Activated gamma-delta T cell treated with anti-CD3 and anti-CD28 coated beads, Interleukin-2, amount 50 U/mL, for 16 hours (primary cell): ENCODE results near the gene GALK2.
"Not testable (repeated sequence)": the region's sequence is repeated elsewhere in the genome, so short reads cannot be mapped to it uniquely, and the experiment has no call there.

Experiments used
- DNase-seq: peaks from one replicate; pipeline ENCODE4 v3.0.0-alpha.2; 2020; ENCODE audit warnings: low read depth

GALK2 gene

GRCh38 chr15:49164865-49165264 lies 5.2 kb upstream of the GALK2 start:
- no peak for DNase-seq

GRCh38 chr15:49168016-49168415 lies 2.0 kb upstream of the GALK2 start:
- no peak for DNase-seq

- DNase-seq: no peak
These were observed 1.7 kb downstream of the GALK2 start for GRCh38 chr15:49171790-49172189.

GRCh38 chr15:49174902-49175301 lies 4.9 kb downstream of the GALK2 start:
- no peak for DNase-seq

GRCh38 chr15:49175582-49176397 lies 5.7 kb downstream of the GALK2 start:
- DNase-seq: not testable (repeated sequence)

GRCh38 chr15:49178497-49178896 lies 8.4 kb downstream of the GALK2 start:
- no peak for DNase-seq

GRCh38 chr15:49179433-49180190 lies 9.6 kb downstream of the GALK2 start:
- DNase-seq: no peak

- DNase-seq: no peak
These were observed 12.1 kb downstream of the GALK2 start for GRCh38 chr15:49182128-49182527.

GRCh38 chr15:49183741-49184140 lies 13.7 kb downstream of the GALK2 start:
- not testable (repeated sequence) for DNase-seq

GRCh38 chr15:49185473-49185872 lies 15.4 kb downstream of the GALK2 start:
- DNase-seq: no peak

- DNase-seq: no peak
These were observed 17.6 kb downstream of the GALK2 start for GRCh38 chr15:49187549-49188245.

- no peak for DNase-seq
These were observed 18.9 kb downstream of the GALK2 start for GRCh38 chr15:49188933-49189332.

GRCh38 chr15:49189631-49190030 lies 19.6 kb downstream of the GALK2 start:
- DNase-seq: no peak

- DNase-seq: no peak
These were observed 20.5 kb downstream of the GALK2 start for GRCh38 chr15:49190586-49190985.

- DNase-seq: no peak
These were observed 21.8 kb downstream of the GALK2 start for GRCh38 chr15:49191892-49192291.

- DNase-seq: no peak
These were observed 26.8 kb downstream of the GALK2 start for GRCh38 chr15:49196856-49197255.

GRCh38 chr15:49199666-49200065 lies 29.6 kb downstream of the GALK2 start:
- no peak for DNase-seq

GRCh38 chr15:49200347-49200746 lies 30.3 kb downstream of the GALK2 start:
- no peak for DNase-seq

GRCh38 chr15:49208102-49208501 lies 38.1 kb downstream of the GALK2 start:
- not testable (repeated sequence) for DNase-seq

GRCh38 chr15:49212897-49213296 lies 42.9 kb downstream of the GALK2 start:
- no peak for DNase-seq

GRCh38 chr15:49215768-49216739 lies 46.0 kb downstream of the GALK2 start:
- DNase-seq: no peak
